HG02798 (cell line): ENCODE measurements around the gene SPATA6L.
"Not testable (repeated sequence)": the region's sequence is repeated elsewhere in the genome, so short reads cannot be mapped to it uniquely, and the experiment has no call there.

Experiments used
- ATAC-seq: cut with Tn5 transposase; IDR thresholded peaks from one replicate; pipeline ENCODE4 v1.9.1; 2021; ENCODE audit warnings: mild to moderate bottlenecking; ENCODE audit not compliant: unreplicated experiment, poor library complexity

Gene SPATA6L

DNA sequence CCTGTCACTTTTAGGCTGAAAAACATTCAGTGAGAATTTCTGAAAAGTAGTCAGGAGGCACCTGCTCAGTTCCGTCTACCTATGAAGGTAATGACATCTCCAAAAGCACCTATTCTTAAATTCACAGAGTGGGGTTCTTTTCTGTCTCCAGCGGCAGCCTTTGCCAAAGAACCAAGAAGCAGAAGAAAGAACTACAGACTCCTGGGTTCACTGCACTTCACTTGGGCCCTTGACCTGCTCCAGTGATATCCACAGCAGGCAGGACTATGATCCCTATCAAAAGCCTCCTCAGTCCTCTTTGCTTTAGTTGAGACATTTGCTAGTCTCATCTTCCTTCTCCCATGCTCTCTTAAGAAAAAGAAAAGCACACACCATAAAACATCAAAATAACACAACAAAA, 23.9 kb downstream of the SPATA6L start:
- ATAC-seq: no peak

- no peak for ATAC-seq
Observed at GRCh38 chr9:4640027-4640426, 26.3 kb downstream of the SPATA6L start.

GRCh38 chr9:4639420-4639819, 26.9 kb downstream of the SPATA6L start:
- no peak for ATAC-seq

GRCh38 chr9:4638968-4639367, 27.3 kb downstream of the SPATA6L start:
- ATAC-seq: no peak

GRCh38 chr9:4630836-4631235, 35.4 kb downstream of the SPATA6L start:
- ATAC-seq: no peak

GRCh38 chr9:4622016-4622415, 44.3 kb downstream of the SPATA6L start:
- ATAC-seq: no peak

DNA sequence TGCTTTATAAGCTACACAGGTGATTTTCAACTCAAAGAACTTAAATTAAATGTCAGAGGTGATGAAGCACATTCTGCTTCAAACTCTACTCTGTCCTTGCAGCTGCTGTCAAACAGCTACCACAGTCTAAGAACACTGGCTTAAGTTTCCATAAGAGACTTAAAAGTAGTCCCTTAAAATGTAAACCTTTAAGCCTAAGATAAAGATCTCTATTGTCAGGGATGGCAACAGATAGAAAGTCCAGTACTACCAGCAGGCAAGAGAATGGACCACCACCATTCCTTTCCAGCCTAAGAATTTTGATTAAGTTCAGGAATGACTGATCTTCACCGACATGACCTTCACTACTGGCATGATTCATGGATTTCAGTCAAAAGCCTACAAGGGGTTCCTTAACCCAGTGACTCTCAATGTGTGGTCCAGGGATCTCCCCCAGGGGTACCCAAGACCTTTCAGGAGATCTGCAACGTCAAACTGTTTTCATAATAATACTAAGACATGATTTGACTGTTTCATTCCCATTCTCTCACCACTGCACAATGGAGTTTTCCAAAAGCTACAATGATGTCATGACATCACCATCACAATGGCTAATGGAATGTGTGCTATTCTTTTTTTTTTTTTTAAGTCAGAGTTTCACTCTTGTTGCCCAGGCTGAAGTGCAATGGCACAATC, 45.3 kb downstream of the SPATA6L start:
- ATAC-seq: no peak

DNA sequence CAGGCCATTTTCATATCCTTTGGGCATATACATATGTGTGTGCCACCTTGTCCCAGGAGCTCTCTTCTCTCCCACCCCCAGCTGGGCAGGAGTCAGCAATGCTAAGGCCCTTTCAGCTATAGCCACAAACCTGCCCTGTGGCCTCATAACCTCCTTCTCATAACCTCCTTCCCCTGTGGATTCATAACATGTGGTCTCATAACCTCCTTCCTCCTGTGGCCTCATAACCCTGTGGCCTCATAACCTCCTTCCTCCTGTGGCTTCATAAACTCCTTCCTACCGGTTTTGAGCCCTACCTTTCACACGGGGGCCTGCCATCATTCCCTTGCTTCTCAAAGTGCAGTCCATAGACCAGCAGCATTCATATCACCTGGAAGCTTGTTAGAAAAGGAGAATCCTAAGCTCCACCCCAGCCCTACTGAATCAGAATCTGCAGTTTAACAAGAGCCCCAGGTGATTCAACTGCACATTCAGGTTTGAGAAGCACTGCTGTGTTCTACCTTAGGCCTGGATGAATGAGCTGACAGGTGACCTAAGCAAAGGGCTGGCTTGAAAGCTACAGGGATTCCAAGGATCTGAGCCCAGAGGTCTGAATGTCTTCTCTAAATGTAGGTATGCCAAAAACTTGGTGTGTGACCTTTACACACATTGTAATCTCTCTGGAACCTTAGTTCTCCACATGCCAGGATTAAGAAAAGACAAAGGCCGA, 46.1 kb downstream of the SPATA6L start:
- no peak for ATAC-seq

DNA sequence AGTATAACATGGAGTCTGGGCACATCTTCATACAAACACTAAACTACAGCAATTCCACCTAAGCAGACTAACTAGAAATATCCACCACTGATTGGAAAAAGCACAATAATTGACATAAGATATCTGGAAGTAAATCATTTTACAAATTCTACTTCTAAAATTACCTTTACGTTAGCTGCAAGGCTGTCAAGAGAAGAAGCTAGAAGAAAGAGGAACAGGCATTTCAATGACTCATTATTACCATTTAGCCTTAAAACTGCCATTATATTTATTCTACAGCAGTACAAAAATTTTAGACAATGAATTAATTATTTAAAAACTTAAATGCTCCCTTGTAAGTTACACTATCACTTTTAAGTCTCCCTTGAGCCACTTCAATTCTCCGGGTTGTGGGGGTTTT, 47.6 kb downstream of the SPATA6L start:
- no peak for ATAC-seq

DNA sequence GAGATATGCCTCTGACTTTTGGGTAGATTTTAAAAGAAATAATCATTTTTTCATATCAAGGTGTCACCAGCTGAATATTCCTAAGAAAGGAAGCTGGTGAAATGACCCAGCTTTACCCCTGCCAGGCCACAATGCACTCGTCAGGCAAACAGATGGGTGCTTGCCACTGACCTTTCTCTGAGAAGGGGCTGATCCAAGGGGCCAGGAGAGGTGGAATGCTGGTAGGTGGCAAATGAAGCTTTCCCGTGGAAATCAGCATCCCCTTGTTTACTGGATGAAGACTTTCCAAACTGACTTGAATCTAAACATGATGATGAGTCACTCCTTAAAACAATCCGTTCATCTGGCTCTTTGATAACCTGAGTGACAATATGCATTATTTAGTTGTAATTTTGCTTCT, 48.5 kb downstream of the SPATA6L start:
- ATAC-seq: no peak

GRCh38 chr9:4615778-4616177, 50.5 kb downstream of the SPATA6L start:
- no peak for ATAC-seq

- no peak for ATAC-seq
Observed at GRCh38 chr9:4615251-4615650, 51.0 kb downstream of the SPATA6L start.

GRCh38 chr9:4614627-4615026, 51.7 kb downstream of the SPATA6L start:
- ATAC-seq: no peak

DNA sequence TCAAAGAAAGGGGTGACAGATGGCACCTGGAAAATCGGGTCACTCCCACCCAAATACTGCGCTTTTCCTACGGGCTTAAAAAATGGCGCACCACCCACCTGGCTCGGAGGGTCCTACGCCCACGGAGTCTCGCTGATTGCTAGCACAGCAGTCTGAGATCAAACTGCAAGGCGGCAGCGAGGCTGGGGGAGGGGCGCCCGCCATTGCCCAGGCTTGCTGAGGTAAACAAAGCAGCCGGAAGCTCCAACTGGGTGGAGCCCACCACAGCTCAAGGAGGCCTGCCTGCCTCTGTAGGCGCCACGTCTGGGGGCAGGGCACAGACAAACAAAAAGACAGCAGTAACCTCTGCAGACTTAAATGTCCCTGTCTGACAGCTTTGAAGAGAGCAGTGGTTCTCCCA, 60.2 kb downstream of the SPATA6L start:
- not testable (repeated sequence) for ATAC-seq

DNA sequence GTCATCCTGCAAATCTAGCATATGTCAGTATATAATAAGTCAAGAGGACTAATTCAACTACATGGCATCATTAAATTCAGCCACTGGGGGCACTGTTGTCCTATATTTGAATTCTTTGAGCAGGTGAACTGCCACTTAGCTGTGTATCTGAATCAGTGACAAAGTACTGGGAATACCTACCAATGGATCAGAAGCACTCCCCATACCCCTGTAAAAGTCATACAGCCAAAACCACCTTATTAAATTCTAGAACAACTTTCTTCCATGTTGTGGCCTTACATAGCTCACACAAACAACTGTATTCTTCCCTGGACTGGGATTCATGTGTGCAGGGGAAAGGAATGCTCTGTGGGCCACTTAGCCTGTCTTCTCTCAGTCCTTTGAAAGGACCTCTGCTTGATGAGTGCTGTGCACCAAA, 61.6 kb downstream of the SPATA6L start:
- ATAC-seq: peak; percentile 85

DNA sequence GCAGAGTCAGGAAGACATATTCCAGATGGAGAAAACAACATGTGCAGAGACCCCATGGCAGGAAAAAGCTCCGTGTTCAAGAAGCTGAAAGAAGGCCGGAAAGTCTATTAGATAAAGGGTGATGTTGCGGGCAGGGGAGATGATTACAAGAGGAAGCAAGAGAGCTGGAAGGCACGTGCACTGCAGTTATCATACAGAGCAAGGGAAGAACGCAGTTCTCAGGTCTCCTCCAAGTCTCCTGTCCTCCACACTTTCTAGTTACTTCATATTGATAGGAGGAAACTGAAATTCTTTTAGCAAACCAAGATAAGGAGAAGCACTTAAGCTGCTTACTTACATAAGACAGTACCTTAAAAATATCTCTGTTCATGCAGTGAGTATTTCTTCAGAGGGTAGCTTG, 62.5 kb downstream of the SPATA6L start:
- ATAC-seq: no peak

DNA sequence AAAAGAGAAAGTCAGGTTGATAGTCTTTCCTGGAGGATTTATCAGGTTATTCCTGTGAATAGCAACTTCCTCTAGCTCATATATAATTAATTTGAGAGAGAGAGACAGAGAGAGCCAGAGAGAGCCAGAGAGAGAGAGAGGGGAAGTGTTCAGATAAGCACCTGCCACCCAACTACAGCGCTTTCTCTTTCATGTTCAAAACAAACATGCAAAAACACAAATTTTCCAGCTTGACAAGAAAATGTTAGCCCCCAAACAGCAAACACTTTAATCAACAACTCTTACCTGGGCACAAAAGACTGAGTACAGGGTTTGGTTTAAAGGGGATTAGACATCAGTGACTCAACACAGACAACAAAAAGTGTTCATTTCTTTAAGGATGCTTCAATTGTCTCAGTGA, 65.9 kb downstream of the SPATA6L start:
- ATAC-seq: no peak

GRCh38 chr9:4596165-4596922, 69.9 kb downstream of the SPATA6L start:
- ATAC-seq: peak; percentile 66

DNA sequence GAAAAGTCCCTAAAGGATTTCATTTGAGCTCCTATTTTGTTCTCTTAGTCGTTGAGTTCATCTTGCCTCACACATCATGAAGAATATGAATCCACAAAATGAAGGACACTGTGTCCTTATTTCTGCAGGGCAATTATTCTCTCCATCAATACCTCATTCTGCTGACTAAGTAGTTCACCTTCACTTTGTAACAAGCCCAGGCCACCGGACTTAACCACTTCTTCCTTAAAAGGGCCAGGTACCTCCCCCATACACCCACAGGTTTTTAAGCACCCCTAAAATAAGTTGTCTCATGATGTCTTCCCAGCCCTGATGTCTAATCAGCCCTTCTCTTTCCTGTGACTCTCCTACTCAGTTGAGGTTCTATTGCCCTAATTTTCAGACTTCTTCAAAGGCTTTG, 71.3 kb downstream of the SPATA6L start:
- no peak for ATAC-seq

- no peak for ATAC-seq
Observed at GRCh38 chr9:4594545-4594944, 71.7 kb downstream of the SPATA6L start.

GRCh38 chr9:4592886-4593285, 73.4 kb downstream of the SPATA6L start:
- ATAC-seq: no peak
